ENCODE measurements around the gene SRGAP1. TPM values are rescaled to one million over a fixed set of nuclear protein-coding genes. Genes with fewer than 3 reads are reported as not detected.
"Not testable (repeated sequence)": the region's sequence is repeated elsewhere in the genome, so short reads cannot be mapped to it uniquely, and the experiment has no call there.

Gene SRGAP1
- total RNA-seq, 2 experiments from 2014 or later = not detected

DNA sequence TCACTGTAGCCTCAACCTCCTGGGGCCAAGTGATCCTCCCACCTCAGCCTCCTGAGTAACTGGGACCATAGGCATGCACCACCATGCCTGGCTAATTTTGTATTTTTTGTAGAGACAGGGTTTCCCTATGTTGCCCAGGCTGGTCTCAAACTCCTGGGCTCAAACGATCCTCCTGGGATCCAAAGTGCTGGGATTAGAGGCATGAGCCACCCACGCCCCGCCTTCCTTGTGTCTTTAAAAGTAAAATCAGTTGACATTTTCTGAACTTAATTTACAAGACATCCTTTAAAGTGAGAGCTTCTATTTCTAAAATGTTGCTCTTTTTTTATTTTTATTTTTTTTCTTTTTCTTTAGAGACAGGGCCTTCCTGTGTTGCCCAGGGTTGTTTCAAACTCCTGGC is 276.6 kb downstream of the SRGAP1 start:
- H3K27ac Mint-ChIP-seq; H3K27me3 Mint-ChIP-seq (ENCODE audit: low read depth); CTCF ChIA-PET; H3K4me1 Mint-ChIP-seq (ENCODE audit: low read depth); ATAC-seq; POLR2A ChIA-PET; DNase-seq; H3K36me3 Mint-ChIP-seq (ENCODE audit: low read depth); H3K4me3 Mint-ChIP-seq; H3K9me3 Mint-ChIP-seq (ENCODE audit: insufficient read depth): not testable (repeated sequence)

- POLR2A ChIA-PET = no interaction called here
- Mint-ChIP-seq H3K4me3 (no peak overlapping the region), H3K4me1 (ENCODE audit: low read depth) (no peaks in the 10 kb centered on the region), H3K36me3 (ENCODE audit: low read depth) (no peaks in the 10 kb centered on the region), H3K27me3 (ENCODE audit: low read depth) (peaks cover 7% of the 10 kb centered on the region), H3K27ac (no peak overlapping the region), H3K9me3 (ENCODE audit: insufficient read depth) (no peaks in the 10 kb centered on the region)
- DNase-seq (no peak), ATAC-seq (no peak)
- CTCF ChIA-PET = no interaction called here
These were observed 277.7 kb downstream of the SRGAP1 start for GRCh38 chr12:64122154-64122553.

DNA sequence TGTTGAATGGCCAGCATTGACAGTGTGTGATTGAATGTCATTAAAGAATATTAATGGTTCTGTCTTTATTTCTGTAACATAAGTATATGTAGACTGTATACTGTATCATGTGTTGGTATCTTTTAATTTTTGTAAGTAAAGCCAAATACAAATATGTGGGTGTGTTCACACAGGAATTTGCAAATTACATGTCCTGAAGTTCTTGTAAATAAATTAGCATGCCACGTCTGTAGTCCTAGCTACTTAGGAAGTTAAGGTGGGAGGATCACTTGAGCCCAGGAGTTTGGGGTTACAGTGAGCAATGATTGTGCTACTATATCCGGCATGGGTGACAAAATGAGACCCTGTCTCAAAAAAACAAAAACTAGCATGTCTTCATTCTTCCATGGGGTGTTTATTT is 278.5 kb downstream of the SRGAP1 start:
- Mint-ChIP-seq H3K9me3 (ENCODE audit: insufficient read depth) (no peaks in the 10 kb centered on the region), H3K36me3 (ENCODE audit: low read depth) (no peaks in the 10 kb centered on the region), H3K4me1 (ENCODE audit: low read depth) (no peaks in the 10 kb centered on the region), H3K27ac (no peak overlapping the region), H3K4me3 (no peak overlapping the region), H3K27me3 (ENCODE audit: low read depth) (peaks cover 7% of the 10 kb centered on the region)
- no peak for DNase-seq
- ATAC-seq = no peak
- CTCF ChIA-PET = no interaction called here
- POLR2A ChIA-PET = no interaction called here

DNA sequence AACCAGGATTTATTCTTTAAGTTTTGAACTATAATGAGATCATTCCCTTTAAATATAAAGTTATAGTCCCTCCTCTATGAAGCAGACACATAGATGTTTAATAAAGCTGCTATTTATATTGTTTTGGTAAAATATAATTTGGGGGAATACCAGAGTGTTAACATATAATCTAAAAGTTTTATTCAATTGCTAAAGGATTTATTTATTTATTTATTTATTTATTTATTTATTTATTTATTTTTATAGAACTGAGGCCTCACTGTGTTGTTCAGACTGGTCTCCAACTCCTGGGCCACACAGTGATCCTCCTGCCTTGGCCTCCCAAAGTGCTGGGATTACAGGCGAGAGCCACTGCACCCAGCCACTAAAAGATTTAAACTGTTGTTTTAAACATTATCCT is 278.9 kb downstream of the SRGAP1 start:
- H3K4me3 Mint-ChIP-seq = no peak overlapping the region
- no peak for DNase-seq
- H3K4me1 Mint-ChIP-seq (ENCODE audit: low read depth) = no peaks in the 10 kb centered on the region
- peaks cover 7% of the 10 kb centered on the region for H3K27me3 Mint-ChIP-seq (ENCODE audit: low read depth)
- H3K9me3 Mint-ChIP-seq (ENCODE audit: insufficient read depth) = no peaks in the 10 kb centered on the region
- CTCF ChIA-PET = no interaction called here
- no peak for ATAC-seq
- no peaks in the 10 kb centered on the region for H3K36me3 Mint-ChIP-seq (ENCODE audit: low read depth)
- POLR2A ChIA-PET = no interaction called here
- H3K27ac Mint-ChIP-seq = no peak overlapping the region

DNA sequence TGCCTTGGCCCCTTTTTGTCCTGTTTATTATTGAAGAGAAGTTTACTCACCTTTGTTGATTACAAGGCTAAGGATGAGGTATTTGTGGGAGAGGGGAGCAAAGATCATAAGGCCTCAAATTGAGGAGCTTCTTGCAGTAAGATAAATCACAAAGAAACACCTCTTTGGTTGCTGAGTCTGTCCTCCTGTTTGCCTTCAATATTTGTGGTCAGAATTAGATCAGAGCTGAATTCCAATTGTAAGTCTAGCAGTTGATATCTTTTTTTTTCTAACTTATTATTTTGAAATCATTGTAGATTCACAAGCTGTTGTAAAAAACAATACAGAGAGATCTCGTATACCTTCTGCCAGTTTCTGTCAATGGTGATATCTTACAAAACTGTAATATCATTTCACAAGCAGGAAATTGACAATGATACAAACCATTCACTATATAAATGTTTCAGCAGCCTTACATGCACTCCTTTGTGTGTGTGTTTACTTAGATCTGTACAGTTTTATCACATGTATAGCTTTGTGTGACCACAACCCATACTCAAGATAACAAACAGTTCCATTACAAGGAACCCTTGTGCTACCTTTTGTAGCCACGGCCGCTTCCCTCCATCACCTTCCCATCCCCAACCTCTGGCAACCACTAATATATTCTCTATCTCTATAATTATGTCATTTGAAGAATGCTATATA is 280.2 kb downstream of the SRGAP1 start:
- H3K4me3 Mint-ChIP-seq = no peak overlapping the region
- no peak for DNase-seq
- no peaks in the 10 kb centered on the region for H3K36me3 Mint-ChIP-seq (ENCODE audit: low read depth)
- no peaks in the 10 kb centered on the region for H3K9me3 Mint-ChIP-seq (ENCODE audit: insufficient read depth)
- CTCF ChIA-PET = no interaction called here
- H3K27ac Mint-ChIP-seq = no peak overlapping the region
- ATAC-seq = no peak
- no peaks in the 10 kb centered on the region for H3K4me1 Mint-ChIP-seq (ENCODE audit: low read depth)
- POLR2A ChIA-PET = no interaction called here
- H3K27me3 Mint-ChIP-seq (ENCODE audit: low read depth) = peaks cover 7% of the 10 kb centered on the region

DNA sequence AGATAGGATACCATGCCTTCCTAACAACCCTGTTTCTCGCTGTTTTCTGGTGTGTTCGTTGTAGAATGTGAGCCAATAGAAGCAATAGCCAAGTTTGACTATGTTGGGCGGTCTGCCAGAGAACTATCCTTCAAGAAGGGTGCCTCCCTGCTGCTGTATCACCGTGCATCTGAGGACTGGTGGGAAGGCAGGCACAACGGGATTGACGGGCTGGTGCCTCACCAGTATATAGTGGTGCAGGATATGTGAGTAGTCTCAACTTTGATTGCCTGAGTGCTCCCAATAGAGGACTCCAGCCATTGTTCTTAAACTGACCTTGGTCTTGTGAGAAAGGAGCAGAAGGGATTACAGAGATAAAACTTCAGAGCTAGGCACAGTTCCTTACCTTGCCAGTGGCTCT is 281.4 kb downstream of the SRGAP1 start:
- Mint-ChIP-seq H3K9me3 (ENCODE audit: insufficient read depth) (no peaks in the 10 kb centered on the region), H3K27me3 (ENCODE audit: low read depth) (peaks cover 2% of the 10 kb centered on the region), H3K27ac (no peak overlapping the region), H3K4me1 (ENCODE audit: low read depth) (no peaks in the 10 kb centered on the region), H3K4me3 (no peak overlapping the region), H3K36me3 (ENCODE audit: low read depth) (no peaks in the 10 kb centered on the region)
- POLR2A ChIA-PET = no interaction called here
- DNase-seq (no peak), ATAC-seq (no peak)
- CTCF ChIA-PET = no interaction called here

DNA sequence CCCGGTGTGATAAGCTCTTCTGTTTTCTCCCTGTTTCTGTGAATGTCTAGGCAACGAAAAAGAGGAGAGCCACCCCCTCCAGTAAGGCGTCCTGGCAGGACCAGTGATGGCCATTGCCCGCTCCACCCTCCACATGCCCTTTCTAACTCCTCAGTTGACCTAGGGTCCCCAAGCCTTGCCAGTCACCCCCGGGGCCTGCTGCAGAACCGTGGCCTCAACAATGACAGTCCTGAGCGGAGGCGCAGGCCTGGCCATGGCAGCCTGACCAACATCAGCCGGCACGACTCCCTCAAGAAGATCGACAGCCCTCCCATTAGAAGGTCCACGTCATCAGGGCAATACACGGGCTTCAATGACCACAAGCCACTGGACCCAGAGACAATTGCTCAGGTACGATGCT is 283.3 kb downstream of the SRGAP1 start:
- ATAC-seq = no peak
- Mint-ChIP-seq H3K9me3 (ENCODE audit: insufficient read depth) (no peaks in the 10 kb centered on the region), H3K36me3 (ENCODE audit: low read depth) (no peaks in the 10 kb centered on the region), H3K4me1 (ENCODE audit: low read depth) (no peaks in the 10 kb centered on the region), H3K4me3 (no peak overlapping the region), H3K27ac (no peak overlapping the region), H3K27me3 (ENCODE audit: low read depth) (no peaks in the 10 kb centered on the region)
- no peak for DNase-seq
- POLR2A ChIA-PET = no interaction called here
- CTCF ChIA-PET = no interaction called here

- no peak overlapping the region for H3K27ac Mint-ChIP-seq
- H3K4me3 Mint-ChIP-seq = no peak overlapping the region
- DNase-seq (no peak), ATAC-seq (no peak)
- ChIA-PET POLR2A (no interaction called here), CTCF (no interaction called here)
- H3K4me1 Mint-ChIP-seq (ENCODE audit: low read depth) = no peaks in the 10 kb centered on the region
- H3K9me3 Mint-ChIP-seq (ENCODE audit: insufficient read depth) = no peaks in the 10 kb centered on the region
- H3K36me3 Mint-ChIP-seq (ENCODE audit: low read depth) = no peaks in the 10 kb centered on the region
- no peaks in the 10 kb centered on the region for H3K27me3 Mint-ChIP-seq (ENCODE audit: low read depth)
These were observed 283.9 kb downstream of the SRGAP1 start for GRCh38 chr12:64128366-64128765.

DNA sequence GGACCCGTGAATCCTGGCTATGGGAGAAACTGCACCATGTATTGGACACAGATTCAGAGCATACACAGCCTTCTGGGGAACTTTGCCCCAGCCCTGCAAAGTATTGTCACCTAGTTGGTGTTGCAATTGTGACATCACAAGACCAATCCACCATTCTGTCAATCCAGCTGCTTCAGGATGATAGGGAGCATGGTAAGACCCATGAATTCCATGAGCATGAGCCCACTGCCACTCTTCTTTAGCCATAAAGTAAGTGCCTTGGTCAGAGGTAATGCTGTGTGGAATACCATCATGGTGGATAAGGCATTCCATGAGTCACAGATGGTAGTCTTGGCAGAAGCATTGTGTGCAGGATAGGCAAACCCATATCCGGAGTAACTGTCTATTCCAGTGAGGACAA is 286.0 kb downstream of the SRGAP1 start:
- H3K27ac Mint-ChIP-seq; H3K27me3 Mint-ChIP-seq (ENCODE audit: low read depth); H3K36me3 Mint-ChIP-seq (ENCODE audit: low read depth); H3K9me3 Mint-ChIP-seq (ENCODE audit: insufficient read depth); ATAC-seq; H3K4me1 Mint-ChIP-seq (ENCODE audit: low read depth); DNase-seq; H3K4me3 Mint-ChIP-seq; POLR2A ChIA-PET; CTCF ChIA-PET: not testable (repeated sequence)

GRCh38 chr12:64131456-64131855 is 287.0 kb downstream of the SRGAP1 start:
- H3K36me3 Mint-ChIP-seq (ENCODE audit: low read depth); H3K27ac Mint-ChIP-seq; ATAC-seq; POLR2A ChIA-PET; H3K4me3 Mint-ChIP-seq; DNase-seq; CTCF ChIA-PET; H3K9me3 Mint-ChIP-seq (ENCODE audit: insufficient read depth); H3K4me1 Mint-ChIP-seq (ENCODE audit: low read depth); H3K27me3 Mint-ChIP-seq (ENCODE audit: low read depth): not testable (repeated sequence)

DNA sequence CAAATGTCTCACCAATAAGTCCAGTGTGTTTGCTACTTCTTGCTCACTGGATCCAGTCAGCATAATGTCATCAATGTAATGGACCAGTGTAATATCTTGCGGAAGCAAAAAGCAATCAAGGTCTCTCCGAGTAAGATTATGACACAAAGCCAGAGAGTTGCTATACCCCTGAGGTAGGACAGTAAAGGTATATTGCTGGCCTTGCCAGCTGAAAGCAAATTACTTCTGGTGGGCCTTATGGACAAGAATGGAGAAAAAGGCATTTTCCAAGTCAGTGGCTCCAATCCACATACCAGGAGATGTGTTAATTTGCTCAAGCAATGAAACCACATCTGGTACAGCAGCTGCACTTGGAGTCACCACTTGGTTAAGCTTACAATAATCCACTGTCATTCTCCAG is 288.2 kb downstream of the SRGAP1 start:
- H3K4me1 Mint-ChIP-seq (ENCODE audit: low read depth); CTCF ChIA-PET; H3K27ac Mint-ChIP-seq; H3K4me3 Mint-ChIP-seq; POLR2A ChIA-PET; ATAC-seq; DNase-seq; H3K27me3 Mint-ChIP-seq (ENCODE audit: low read depth); H3K9me3 Mint-ChIP-seq (ENCODE audit: insufficient read depth); H3K36me3 Mint-ChIP-seq (ENCODE audit: low read depth): not testable (repeated sequence)

GRCh38 chr12:64137117-64137516 is 292.6 kb downstream of the SRGAP1 start:
- Mint-ChIP-seq H3K36me3 (ENCODE audit: low read depth) (no peaks in the 10 kb centered on the region), H3K27me3 (ENCODE audit: low read depth) (no peaks in the 10 kb centered on the region), H3K27ac (no peak overlapping the region), H3K4me3 (no peak overlapping the region), H3K9me3 (ENCODE audit: insufficient read depth) (peaks cover 4% of the 10 kb centered on the region), H3K4me1 (ENCODE audit: low read depth) (no peaks in the 10 kb centered on the region)
- CTCF ChIA-PET = no interaction called here
- DNase-seq (no peak), ATAC-seq (no peak)
- POLR2A ChIA-PET = no interaction called here

DNA sequence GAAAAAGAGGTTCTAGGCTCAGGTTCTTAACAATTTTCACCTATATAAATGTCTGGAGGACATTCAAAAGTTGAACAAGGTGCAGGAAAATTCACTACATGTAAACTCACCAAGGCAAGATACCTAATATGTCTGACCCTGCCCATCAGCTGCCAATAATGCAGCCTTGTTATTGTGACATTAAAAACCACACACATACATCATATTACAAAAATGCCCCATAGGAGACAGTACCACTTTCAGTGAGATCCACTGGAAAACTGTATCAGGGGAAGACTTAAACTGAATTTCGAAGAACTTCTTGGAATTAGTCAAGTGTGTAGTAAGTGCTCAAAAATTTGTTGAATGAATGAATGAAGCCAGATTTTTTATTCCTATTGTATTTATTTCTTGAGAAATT is 294.5 kb downstream of the SRGAP1 start:
- no peak for DNase-seq
- no peak for ATAC-seq
- Mint-ChIP-seq H3K4me1 (ENCODE audit: low read depth) (no peaks in the 10 kb centered on the region), H3K9me3 (ENCODE audit: insufficient read depth) (peaks cover 4% of the 10 kb centered on the region), H3K27ac (no peak overlapping the region), H3K4me3 (no peak overlapping the region), H3K36me3 (ENCODE audit: low read depth) (no peaks in the 10 kb centered on the region), H3K27me3 (ENCODE audit: low read depth) (no peaks in the 10 kb centered on the region)
- CTCF ChIA-PET = no interaction called here
- POLR2A ChIA-PET = no interaction called here
